ENCODE measurements around the gene GSTA4. TPM values are rescaled to one million over a fixed set of nuclear protein-coding genes. Genes with fewer than 3 reads are reported as not detected.
"Not testable (repeated sequence)": the region's sequence is repeated elsewhere in the genome, so short reads cannot be mapped to it uniquely, and the experiment has no call there.

The GSTA4 gene
- total RNA-seq, 6 donors from 2014 or later, result 29.0 to 151 (median 80.8) TPM

GRCh38 chr6:52955871-52956270, 39.2 kb downstream of the GSTA4 start:
- Histone ChIP-seq H3K36me3 (no peaks in the 10 kb centered on the region), H3K27me3 (no peaks in the 10 kb centered on the region), H3K27ac (no peak overlapping the region), H3K4me1 (no peaks in the 10 kb centered on the region), H3K9me3 (no peaks in the 10 kb centered on the region), H3K4me3 (no peak overlapping the region)
- 93 to 98% methylated on average over 7 of the region's 7 CpGs for WGBS, 2 donors
- ATAC-seq (ENCODE audit: low FRiP score in 2 of 2) (no peak), DNase-seq (no peak)
- no peak for TF ChIP-seq CTCF (IDR thresholded peaks at IDR 0.05)
- TF ChIP-seq POLR2A (IDR thresholded peaks at IDR 0.05), result no peak
- TF ChIP-seq POLR2AphosphoS5 (IDR thresholded peaks at IDR 0.05), result no peak
- no peak for TF ChIP-seq EP300 (IDR thresholded peaks at IDR 0.05)

- no peaks in the 10 kb centered on the region for H3K27me3 ChIP-seq
- TF ChIP-seq POLR2AphosphoS5 (IDR thresholded peaks at IDR 0.05), result no peak
- no peak for TF ChIP-seq CTCF (IDR thresholded peaks at IDR 0.05)
- no peak for TF ChIP-seq POLR2A (IDR thresholded peaks at IDR 0.05)
- TF ChIP-seq EP300 (IDR thresholded peaks at IDR 0.05), result no peak
- WGBS, 2 donors, result 68 to 79% methylated on average over 6 of the region's 6 CpGs
- H3K4me3 ChIP-seq, result no peak overlapping the region
- DNase-seq, result no peak
- no peaks in the 10 kb centered on the region for H3K9me3 ChIP-seq
- H3K4me1 ChIP-seq, result no peaks in the 10 kb centered on the region
- H3K27ac ChIP-seq, result no peak overlapping the region
- ATAC-seq (ENCODE audit: low FRiP score in 2 of 2), result no peak
- no peaks in the 10 kb centered on the region for H3K36me3 ChIP-seq
These were observed 40.9 kb downstream of the GSTA4 start for GRCh38 chr6:52953911-52954839.

- Histone ChIP-seq H3K27me3 (no peaks in the 10 kb centered on the region), H3K27ac (no peak overlapping the region), H3K4me1 (no peaks in the 10 kb centered on the region), H3K36me3 (no peaks in the 10 kb centered on the region), H3K4me3 (no peak overlapping the region), H3K9me3 (no peaks in the 10 kb centered on the region)
- 22 to 28% methylated on average over 5 of the region's 5 CpGs for WGBS, 2 donors
- TF ChIP-seq CTCF (IDR thresholded peaks at IDR 0.05) (no peak), POLR2AphosphoS5 (IDR thresholded peaks at IDR 0.05) (no peak), POLR2A (IDR thresholded peaks at IDR 0.05) (no peak), EP300 (IDR thresholded peaks at IDR 0.05) (no peak)
- DNase-seq (no peak), ATAC-seq (ENCODE audit: low FRiP score in 2 of 2) (no peak)
These were observed 48.8 kb downstream of the GSTA4 start for GRCh38 chr6:52946306-52946705.

- H3K36me3 ChIP-seq; H3K27ac ChIP-seq; H3K4me1 ChIP-seq; DNase-seq; H3K9me3 ChIP-seq; H3K27me3 ChIP-seq; ATAC-seq (ENCODE audit: low FRiP score in 2 of 2); H3K4me3 ChIP-seq: not testable (repeated sequence)
- WGBS, 2 donors, result 87 to 88% methylated on average over 10 of the region's 10 CpGs
These were observed 52.3 kb downstream of the GSTA4 start for GRCh38 chr6:52942821-52943220.

- Histone ChIP-seq H3K9me3 (no peaks in the 10 kb centered on the region), H3K4me3 (no peak overlapping the region), H3K27ac (no peak overlapping the region), H3K4me1 (no peaks in the 10 kb centered on the region), H3K36me3 (no peaks in the 10 kb centered on the region), H3K27me3 (no peaks in the 10 kb centered on the region)
- DNase-seq, result no peak
- WGBS, 2 donors, result 72 to 75% methylated on average over 4 of the region's 4 CpGs
- ATAC-seq (ENCODE audit: low FRiP score in 2 of 2), result no peak
- no peak for TF ChIP-seq POLR2AphosphoS5 (IDR thresholded peaks at IDR 0.05)
- no peak for TF ChIP-seq CTCF (IDR thresholded peaks at IDR 0.05)
- TF ChIP-seq EP300 (IDR thresholded peaks at IDR 0.05), result no peak
- TF ChIP-seq POLR2A (IDR thresholded peaks at IDR 0.05), result no peak
These were observed 52.9 kb downstream of the GSTA4 start for GRCh38 chr6:52942221-52942620.

All from upper lobe of left lung (tissue), 6 donors.